H4 (cell line): ENCODE results near the gene ITIH4. TPM values are rescaled to one million over a fixed set of nuclear protein-coding genes. Genes with fewer than 3 reads are reported as not detected.
A peak's percentile ranks its signal among the peaks of the same experiment; 100 is the strongest.

Source experiments
- DNase-seq: peaks from one replicate; pipeline ENCODE4 v3.0.0-alpha.2; 2015; ENCODE audit warnings: low spot score
- total RNA-seq: library from RNA; depleted of rRNA; stranded (reverse); fragments of >200 nt; shearing (Covaris generic); gene quantifications from 2 replicates; pipeline ENCODE4 v1.2.3, GENCODE V29; 2014; rRNA removed

ITIH4 gene
- 0.10 and 6.1 TPM in 2 replicates for total RNA-seq

DNA sequence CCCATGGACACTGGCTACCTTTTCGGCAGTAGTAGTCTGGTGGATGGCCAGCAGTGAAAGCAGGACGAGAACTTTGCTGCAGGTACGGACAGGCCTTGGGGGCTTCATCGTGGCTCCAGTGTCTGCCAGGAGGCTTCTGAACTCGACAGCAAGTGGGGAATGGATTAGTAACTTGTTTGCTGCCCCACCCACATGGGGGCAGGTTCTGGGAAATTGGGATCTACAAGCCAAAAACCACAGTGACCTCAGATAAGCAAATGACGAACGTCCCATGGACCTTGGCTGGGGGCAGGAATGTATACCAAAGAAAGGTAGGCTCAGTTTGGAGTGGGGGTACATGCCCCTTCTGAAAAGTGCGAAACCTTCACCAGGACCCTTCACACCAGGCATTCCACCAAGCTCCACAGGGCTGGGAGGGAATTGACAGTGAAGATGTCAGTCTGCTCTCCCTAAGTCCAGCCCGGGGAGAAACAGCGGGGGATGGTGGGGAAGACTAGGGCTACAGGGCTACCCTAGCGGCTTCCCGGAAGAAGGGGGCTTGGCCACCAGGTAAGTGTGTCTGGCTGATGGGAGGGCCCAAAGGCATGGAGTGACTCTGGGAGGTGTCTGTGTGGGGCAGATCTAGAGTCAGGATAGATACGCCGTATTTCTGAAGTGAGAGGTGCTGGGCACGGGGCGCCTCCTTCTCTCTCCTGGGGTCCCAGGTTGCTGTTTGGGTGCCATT is at the start of gene ITIH4:
ITIH4 (minus strand) TSS at position 138 of the 724 bp plus-strand sequence; CDS start at position 108, 30 bp downstream.
- DNase-seq: peak; percentile 13

DNA sequence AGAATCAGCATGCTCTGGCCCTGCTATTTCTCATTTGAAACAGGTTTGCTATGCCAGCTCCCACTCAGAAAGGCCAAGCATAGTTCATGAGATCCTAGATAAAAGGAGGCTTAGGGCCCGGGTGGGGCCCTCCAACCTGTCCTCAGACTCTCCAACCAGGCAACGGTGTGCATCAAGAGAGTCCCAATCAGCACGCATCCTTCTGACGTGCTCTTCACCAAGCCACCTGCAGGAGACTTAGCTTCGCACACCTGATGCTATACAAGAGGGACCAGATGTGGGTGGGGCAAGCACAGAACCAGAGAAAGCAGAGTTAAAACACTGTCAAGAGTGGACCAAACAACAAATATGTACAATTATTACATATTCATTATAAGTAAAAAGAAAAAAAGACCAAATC is 49.6 kb upstream of the ITIH4 start:
- no peak for DNase-seq

DNA sequence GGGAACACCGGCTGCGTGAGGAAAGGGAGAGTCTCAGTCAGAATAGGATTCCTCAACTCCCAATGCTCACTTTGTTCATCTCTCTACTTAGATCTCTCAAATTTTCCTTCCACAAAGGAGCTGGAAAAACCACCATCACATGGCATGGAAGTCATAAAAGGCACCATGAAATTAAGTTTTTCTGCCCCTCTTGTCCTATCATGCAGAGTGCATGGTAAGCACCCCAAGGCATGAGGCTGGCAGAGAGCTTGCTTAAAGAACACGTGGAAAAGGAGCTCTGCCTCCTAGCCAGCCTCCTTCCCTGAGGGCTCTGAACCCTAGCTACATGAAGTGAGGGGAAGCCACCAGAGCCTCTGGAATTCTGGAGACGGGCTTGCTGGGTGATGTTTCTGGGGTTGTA is 49.1 kb upstream of the ITIH4 start:
- no peak for DNase-seq

- no peak for DNase-seq
Observed at GRCh38 chr3:52879090-52879489, 48.6 kb upstream of the ITIH4 start.

GRCh38 chr3:52877085-52877484 is 46.6 kb upstream of the ITIH4 start:
- DNase-seq: no peak

DNA sequence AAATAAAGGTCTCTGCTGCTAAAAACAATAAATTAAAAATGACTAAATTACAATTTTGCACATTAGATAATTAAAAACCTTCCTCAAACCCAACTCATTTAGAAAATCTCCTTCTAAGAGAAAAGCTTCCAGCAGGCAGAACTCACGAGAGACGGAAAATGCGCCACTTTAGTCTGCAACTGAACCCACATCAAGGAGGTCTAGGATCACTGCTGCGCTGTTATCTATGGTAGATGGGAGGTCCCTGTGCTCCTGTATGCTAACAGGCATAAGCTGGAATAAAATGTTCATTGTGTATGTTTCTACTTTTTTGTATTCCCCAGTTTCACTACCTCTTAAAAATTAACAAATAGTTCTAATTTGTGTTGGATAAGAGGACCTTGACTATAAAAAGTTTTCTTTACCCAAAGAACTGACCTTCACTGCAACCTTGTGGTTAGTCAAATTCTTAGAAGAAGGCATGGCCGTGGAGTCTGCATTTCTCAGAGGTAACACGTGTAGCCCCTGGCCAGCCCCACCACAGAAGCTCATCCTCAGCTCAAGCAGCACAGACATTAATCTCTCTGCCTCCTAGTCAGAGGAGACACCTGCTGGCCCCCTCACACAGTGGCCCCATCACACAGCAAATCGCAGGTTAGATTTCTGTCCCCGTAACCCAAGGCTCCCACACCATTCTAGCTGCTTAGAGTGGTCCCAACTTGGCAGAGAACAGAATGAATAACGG is 44.6 kb upstream of the ITIH4 start:
- no peak for DNase-seq

- no peak for DNase-seq
Observed at GRCh38 chr3:52874160-52874701, 43.8 kb upstream of the ITIH4 start.

- DNase-seq: peak; percentile 69
Observed at GRCh38 chr3:52873433-52874159, 43.1 kb upstream of the ITIH4 start.

DNA sequence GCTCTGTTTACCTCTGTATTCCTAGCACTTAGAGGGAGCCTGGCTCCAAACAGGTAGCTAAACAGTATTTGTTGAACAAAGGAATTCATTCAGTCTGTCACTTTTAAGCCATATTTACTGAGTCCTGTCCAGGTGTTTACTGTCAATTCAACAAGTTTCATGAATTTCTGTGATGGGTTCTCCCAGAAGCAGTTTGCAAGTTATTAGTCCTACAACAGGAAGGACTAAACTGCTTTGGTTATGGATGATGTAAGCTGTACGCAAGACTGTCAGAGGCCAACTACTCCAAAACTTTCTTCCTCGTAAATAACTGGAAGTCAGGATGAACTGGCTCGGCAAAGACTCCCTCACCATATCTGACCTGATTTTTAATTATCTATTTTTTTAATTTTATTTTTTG is 41.8 kb upstream of the ITIH4 start:
- DNase-seq: peak; percentile 15

GRCh38 chr3:52871761-52872160 is 41.3 kb upstream of the ITIH4 start:
- no peak for DNase-seq

- DNase-seq: no peak
Observed at GRCh38 chr3:52870471-52870870, 40.0 kb upstream of the ITIH4 start.

GRCh38 chr3:52866427-52866826 is 36.0 kb upstream of the ITIH4 start:
- DNase-seq: no peak

DNA sequence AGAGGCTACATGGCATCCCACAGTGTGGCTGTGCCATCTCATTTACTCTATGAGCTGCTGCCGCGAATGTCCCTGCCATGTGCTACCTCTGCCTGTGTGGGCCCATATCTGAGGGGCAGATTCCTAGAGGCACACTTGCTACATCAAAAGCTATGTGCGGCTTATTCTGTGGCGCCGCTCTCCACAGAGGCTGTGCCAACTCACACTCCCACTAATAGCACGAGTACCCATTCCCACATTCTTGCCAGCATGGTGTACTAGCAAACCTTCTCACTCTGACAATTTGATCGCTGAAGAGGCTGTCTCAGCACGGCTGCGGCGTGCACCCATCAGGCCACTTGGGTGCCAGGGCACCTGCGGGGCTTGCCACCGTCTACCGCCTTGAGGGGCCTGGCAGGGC is 35.5 kb upstream of the ITIH4 start:
- no peak for DNase-seq

GRCh38 chr3:52860424-52860768 is 29.9 kb upstream of the ITIH4 start:
- DNase-seq: no peak

DNA sequence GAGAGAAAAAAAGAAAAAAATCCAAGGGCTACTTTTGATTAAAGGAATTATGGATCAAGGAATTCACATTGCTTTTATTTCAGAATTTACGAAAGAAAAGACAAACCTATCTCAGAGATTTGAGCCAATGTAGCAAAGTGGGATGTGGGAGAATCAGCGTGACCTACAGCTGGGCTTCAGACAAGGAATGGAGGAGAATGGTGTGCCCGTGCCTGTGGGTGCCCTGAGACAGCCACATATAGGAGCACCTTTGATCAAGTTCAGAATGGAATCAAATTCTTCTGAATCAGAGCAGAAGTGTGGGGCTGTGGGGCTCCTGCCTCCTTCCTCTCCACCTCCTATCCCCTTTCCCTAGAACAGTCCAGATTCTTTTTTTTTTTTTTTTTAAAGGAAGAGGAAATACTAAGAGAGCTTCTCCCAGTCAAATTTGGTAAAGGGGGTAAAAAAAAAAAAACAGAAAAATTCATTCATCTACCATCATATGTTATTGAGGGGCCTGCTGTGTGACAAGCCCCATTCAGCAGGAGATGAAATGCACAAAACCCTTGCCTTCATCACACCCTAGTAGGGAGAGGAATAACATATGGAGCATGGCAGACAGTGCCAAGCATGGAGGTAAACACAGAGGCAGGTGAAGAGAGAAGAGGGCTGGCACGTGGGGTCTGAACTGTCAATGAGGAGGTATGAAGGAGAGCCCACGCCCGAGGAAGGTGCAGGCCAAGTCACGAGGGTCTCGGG is 29.4 kb upstream of the ITIH4 start:
- no peak for DNase-seq

DNA sequence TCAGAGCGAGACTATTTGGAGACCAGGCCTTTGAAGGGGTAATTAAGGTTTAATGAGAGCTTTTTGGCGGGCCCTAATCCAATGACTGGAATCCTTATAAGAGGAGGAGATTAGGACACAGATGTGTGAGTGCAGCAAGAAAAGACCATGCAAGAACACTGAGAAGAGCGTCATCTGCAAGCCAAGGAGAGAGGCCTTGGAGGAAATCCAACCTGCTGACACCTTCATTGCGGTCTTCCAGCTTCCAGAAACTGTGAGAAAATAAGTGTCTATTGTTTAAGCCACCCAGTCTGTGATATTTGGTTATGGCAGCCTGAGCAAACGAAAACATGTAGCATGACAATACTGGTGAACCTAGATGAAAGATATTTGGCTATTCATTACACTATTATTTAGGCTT is 27.4 kb upstream of the ITIH4 start:
- DNase-seq: no peak

DNA sequence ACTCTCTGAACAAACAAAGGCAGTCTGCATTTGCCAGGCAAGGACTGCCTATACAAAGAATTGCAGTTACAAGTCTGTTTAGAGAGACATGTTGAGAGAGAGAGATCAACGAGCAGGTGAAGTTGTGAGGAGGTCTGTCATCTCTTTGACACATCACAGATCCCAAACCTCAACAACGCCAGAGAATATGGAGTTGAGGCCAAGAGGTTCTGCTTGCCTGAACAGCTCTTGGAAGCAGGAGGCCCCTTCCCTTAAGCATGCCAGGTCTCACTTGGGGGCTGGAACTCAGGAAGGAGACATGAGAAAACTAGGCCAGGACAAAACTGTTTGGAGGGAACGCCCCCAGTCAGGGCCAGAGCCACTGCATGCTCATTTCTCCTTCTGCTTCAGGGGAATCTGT is 26.7 kb upstream of the ITIH4 start:
- DNase-seq: no peak

GRCh38 chr3:52856666-52857065 is 26.2 kb upstream of the ITIH4 start:
- DNase-seq: no peak

GRCh38 chr3:52854013-52854412 is 23.5 kb upstream of the ITIH4 start:
- DNase-seq: no peak

DNA sequence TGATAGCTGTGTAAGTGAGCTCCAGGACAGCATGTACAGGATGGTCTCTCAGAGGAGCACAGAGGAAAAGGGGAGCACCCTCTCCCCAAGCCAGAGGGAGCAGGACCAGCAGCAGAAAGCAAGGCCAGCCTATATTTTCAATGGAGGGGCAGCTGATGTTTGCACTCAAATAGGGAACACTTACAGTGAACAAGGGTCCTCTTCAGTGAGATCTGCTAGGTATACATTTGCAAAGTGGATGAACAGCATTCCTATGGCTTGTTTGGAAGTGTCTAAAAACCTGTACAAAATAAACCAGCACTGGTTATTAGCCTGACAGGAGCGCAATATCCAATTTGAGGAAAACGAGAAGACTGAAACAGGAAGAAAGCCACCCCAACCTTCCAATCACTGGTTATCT is 21.9 kb upstream of the ITIH4 start:
- no peak for DNase-seq

DNA sequence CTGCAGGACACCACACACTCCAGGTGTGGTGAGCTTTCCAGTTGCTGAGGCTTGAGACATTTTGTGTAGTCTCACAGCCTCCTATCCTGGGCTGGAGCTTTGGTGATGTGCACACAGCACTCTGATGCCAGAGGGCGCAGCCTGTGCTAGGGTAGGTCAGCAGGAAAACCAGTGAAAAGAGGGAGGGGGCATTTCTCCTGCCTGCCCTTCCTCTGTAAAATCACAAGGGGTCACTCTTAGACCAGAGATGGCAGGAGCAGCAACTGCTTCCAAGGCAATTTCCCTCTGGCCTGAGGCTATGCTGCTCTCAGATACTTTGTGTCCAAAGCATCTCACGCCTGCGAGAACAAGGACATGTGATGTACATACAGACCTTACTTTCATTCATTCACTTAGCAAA is 20.9 kb upstream of the ITIH4 start:
- DNase-seq: peak; percentile 19

DNA sequence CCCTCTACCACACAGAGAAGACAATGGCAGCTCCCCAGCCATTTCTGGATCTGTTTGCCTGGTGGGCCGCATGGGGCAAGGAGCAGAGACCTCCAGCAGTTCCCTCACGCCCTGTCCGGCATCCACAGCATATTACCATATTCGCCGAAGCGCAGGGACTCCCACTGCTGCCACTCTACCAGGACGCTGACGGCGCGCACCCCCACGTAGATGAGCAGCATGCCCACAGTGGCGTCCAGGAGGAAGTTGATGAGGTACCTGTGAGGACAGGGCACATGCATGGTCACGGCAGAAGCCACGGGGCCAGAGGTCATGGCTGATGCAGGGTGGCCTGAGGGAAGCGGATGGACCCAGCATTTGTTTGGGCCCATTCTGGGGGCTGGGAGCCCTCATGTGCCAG is 19.2 kb upstream of the ITIH4 start:
- no peak for DNase-seq
